Stimulated activated CD4-positive, alpha-beta T cell treated with anti-CD3 and anti-CD28 coated beads, TNF-alpha, amount 100 ng/mL, for 1 hour (primary cell): ENCODE measurements around the gene VPS33B.
"Not testable (repeated sequence)": the region's sequence is repeated elsewhere in the genome, so short reads cannot be mapped to it uniquely, and the experiment has no call there.

Source experiments
- DNase-seq, 3 donors: peaks; one replicate each; pipeline ENCODE4 v3.0.0-alpha.2; 2020; ENCODE audit warnings: low read depth in 3 of 3, low spot score in 1 of 3

Gene VPS33B

DNA sequence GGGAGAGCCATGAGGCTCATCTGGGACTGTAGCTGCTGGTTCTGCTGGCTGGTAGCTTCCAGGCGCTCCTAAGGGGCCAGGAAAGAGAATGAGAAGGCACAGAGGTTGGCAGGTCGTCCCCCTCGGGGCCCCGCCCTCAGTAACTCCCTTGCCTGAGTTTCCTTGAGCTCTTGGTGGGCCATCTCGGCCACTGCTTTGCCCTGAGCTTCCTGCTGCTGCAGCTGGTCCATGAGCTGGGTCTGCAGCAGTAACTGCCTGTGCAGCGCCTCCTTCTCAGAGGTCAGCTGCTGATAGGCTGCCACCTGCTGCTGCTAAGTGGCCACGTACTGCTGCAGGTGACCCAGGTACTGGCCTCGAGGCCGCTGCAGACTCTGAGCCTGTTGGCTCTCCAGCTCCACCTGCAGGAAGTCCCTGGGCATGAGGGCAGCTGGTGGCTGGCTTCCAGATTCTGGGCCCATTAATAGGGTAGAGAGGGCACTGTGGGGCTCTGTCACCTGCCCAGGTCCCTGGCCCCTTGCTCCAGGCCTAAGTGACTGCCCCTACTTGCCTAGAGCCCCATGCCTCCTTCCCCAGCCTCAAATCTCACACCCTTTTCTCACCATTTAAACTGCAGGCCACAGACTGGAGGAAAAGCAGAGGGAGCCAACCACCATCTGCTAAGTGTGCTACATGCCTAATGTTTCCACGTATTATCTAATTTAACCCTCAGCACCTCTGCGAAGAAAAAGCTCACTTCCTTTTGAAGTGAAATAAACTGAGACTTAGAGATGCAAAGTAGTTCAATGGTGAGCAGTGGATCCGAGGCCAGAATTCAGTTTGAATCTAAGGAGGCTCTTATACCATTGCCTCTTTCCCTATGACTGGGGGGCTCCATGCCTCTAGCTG is 10.8 kb upstream of the VPS33B start:
- peak in 2 of 3 donors; percentile 25 to 37 for DNase-seq

DNA sequence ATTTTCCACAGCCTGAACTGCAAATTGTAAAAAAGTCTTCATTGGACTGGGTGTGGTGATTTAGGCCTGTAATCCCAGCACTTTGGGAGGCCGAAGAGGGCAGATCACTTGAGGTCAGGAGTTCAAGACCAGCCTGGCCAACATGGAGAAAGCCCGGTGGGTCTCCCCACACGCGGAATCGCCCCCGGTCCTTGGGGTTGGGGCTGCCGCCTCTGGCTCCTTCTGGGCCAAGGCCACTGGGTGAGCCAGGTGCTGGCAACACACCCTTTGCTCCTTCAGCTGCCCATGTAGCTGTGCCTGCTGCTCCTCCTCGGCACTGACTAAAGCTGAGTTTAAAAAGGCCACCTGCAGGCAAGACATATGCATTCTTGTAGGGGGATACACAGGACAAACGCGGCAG is 9.4 kb upstream of the VPS33B start:
- DNase-seq, result no peak

DNA sequence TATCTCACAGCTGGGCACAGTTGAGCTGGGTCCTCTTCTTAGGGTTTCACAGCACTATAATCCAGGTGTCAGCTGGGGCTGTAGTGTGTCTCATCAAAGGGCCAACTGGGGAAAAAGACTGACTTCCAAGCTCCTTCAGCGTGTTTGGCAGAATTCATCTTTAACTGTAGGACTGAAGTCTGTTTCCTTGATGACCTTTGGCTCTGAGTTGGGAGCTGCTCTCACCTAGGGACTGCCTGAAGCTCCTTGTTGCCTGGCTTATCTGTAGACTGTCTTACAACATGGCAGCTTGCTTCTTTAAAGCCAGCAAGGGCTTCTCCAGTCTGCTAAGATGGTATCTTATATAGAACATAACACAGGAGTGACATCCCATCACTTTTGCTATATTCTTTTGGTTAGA is 5.3 kb upstream of the VPS33B start:
- no peak for DNase-seq

DNA sequence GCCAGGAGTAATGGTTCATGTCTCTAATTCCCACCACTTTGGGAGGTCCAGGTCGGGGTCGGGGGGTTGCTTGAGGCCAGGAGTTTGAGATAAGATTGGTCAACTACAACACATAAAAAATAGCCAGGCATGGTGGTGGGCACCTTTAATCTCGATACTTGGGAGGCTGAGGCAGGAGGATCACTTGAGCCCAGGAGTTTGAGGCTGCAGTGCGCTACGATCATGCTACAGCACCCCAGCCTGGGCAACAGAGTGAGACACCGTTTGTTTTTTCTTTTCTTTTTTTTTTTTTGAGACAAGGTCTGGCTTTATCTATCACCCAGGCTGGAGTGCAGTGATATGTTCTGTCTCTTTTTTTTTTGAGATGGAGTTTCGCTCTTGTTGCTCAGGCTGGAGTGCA is 1.3 kb upstream of the VPS33B start:
- DNase-seq, result no peak

DNA sequence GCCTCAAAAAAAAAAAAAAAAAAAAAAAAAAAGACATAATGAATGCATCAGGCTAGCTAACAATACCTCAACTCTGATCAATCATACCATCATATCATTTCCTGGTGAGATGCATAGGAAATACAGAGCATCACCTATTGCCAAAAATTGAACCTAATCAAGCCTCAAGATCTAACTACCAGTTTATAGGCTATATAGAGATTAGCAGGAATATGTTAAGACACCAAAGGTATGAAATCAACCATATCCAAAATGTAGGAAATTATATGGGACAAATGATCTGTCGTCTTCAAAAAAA is 387 bp upstream of the VPS33B start:
- no peak for DNase-seq

DNA sequence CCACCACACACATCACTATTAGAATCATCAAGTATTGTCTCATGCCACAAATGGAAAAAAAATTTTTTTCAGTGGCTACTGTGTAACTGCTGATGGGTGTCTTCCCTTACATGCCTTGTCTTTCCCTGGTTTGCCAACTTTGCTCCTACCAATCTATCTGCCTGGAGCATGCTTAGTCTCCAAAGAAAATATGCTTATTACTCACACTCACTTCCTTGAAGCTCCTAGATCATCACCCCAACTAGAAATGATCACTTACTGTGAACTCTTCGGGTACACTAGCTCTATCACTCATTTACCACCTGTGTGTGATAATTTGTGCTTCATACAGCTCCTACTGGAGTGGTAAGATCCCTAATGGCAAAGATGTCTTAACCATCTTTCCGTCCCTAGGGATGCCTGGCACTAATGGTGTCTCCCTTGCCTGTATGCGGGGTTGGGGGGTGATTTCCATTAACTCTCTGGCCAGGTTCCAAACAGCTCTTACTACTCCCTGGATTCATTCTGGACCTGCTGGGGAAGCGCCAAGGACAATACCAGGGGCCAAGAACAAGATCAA is 799 bp downstream of the VPS33B start:
- no peak for DNase-seq

DNA sequence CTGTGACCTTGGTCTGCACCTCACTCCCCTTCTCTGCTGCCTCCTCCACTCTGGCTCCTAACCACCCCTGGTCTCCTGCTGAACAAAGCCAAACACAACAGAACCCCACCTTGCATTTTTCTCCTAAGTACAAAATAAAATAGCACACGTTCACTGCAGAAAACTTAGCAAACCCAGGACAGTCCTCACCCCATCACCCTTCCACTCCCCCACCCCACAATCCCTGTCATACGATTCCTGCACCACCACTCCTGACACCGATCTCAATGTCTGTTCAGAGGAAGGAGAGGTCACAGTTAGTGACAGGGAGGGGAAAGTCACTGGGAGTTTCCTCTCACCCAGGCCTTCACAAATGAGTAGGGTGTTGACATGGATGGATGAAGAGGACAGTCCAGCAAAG is 4.2 kb downstream of the VPS33B start:
- no peak for DNase-seq

DNA sequence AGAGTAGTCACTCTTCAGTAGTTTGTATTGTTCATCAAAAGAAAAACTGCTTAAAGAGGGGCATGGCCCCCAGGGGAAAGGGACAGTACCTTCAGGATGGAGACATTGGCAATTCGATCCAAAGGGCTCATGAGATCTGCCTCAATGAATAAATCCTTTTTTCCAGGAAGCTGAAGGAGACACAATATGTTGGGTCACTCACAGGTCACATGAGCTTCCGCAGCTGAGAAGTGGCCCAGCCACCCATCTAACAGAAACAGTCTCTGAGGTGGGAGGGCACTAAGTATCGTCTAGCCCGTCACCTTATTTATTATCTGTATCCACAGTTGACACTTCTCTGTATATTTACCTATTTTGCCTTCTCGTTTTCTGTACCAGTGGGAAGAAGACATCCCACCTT is 4.7 kb downstream of the VPS33B start:
- DNase-seq, result no peak

DNA sequence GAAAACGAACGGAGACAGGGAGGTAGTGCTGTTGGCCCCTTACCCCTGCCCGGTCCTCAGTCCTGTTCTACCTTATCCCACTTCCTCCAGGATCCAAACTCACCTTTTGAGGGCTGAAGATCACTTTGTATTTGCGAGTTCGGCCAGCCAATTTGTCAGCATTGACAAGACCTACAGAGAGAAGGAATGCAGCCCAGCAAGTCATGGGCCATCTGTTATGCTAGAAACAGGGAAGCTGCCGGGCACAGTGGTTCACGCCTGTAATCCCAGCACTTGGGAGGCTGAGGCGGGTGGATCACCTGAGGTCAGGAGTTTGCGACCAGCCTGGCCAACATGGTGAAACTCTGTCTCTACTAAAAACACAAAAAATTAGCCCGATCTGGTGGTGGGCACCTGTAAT is 8.7 kb downstream of the VPS33B start:
- not testable (repeated sequence) for DNase-seq

DNA sequence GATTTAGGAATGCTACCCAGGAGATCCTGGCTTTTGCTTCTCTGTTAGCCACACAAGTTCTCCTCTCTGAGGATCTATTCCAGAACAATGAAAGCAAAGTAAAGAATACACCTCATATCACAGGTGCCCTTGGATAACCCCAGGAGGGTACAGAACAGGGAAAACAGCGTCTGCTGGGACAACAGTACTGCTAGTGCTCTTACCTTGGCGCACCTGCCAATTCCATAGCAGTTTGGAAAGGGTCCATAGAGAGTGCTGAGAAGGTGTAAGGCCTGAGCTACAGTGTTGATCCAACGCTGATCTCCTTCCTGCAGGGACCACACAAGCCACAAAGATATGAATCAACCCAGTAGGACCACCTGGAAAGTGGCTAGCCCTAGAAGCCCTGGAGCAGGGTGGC is 15.1 kb downstream of the VPS33B start:
- no peak for DNase-seq

DNA sequence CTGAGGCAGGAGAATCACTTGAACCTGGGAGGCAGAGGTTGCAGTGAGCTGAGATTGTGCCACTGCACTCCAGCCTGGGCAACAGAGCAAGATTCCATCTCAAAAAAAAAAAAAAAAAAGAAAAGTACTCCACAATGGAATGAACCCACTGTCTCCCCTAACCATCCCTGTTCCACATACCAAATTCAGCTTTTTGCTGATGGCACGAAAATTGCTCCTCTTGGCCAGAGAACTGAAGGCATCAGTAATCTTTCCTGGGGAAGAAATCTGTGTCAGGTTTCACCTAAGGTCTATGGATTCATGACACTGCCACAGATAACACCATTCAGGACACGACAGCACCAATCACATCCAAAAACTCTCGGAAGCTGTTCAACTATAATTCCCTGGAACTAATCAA is 21.2 kb downstream of the VPS33B start:
- DNase-seq, result no peak

DNA sequence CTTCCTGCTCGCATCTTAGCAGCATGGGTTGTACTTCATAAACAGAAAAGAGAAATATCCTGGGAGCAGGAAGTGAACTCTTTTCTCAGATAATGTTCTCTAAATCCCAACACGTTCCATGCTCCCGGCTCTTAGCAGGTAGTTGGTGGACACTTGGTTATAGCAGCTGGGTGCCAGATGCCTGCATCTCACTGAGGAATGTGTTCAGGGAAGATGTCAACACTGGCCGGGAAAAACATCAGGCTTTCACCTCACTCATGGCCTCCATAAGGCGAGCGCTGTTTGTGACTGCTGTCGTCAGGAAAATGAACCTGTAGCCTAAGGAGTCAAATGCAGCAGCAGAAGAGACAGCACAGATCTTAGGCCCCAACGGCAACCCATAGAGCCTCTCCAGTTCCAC is 23.7 kb downstream of the VPS33B start:
- no peak for DNase-seq

DNA sequence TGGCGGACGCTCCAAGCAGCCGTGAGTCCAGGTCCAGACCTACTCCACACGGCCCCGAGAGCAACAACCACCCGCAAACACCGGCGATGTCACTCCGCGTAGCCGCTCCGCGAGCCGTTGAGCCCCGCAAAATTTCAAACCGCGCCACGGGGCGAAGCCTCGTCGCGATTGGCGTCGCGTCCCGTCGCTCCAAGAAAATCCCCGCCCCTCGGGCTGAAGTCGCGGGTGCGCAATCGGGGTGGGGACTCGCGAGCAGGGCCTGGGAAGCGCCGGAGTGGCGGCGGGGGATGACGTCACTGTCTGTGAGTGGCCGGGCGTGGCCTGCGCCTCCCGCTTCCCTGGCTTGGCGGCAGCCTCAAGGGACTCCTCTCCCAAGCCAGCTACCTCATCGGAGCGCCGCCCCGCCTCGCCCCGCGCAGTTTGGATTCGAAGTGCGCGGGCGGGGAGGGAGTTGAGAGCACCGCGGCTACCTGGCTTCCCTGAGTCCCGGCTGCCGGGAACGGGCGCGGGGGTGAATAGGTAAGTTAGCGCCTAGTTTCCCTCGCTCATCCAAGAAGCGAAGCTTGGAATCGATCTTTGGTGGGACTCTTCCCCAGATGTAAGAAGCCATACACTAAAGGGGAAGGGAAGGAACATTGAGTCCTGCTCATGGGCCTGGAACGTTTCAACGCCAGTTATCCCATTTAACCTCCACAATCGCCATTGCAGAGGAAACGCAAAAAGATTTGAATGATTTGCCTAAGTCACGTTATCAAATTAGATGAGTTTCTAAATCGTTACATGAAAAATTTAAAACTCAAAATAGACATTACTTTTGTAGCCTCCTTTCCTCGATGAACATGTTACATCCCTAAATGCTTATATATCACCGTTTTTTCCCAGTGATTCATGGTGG is 27.7 kb downstream of the VPS33B start, which contains the start of gene PRC1:
Gene PRC1, minus strand, starts transcription at position 119 of the 895 bp plus-strand sequence. Its CDS starts 118 bp downstream, at position 1.
- peak; percentile 89 to 96 (median 94) for DNase-seq

DNA sequence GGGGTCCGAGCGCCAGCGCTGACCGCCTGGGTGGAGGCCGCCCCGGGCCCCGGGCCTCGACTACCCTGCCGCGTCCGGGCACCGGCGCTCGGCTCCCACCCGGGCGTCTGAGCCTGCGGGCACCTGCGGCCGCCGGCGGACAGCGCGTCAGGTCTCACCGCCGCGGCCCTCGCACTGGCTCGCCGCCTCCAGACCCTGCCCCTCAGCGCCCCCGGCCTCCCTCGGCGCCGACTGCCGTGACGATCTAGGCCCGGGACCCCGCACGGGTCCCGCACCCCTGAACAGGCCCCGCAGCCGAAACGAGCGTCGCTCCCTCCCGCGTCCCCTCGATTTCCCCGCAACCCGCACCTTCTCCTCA is 28.4 kb downstream of the VPS33B start:
- no peak for DNase-seq

DNA sequence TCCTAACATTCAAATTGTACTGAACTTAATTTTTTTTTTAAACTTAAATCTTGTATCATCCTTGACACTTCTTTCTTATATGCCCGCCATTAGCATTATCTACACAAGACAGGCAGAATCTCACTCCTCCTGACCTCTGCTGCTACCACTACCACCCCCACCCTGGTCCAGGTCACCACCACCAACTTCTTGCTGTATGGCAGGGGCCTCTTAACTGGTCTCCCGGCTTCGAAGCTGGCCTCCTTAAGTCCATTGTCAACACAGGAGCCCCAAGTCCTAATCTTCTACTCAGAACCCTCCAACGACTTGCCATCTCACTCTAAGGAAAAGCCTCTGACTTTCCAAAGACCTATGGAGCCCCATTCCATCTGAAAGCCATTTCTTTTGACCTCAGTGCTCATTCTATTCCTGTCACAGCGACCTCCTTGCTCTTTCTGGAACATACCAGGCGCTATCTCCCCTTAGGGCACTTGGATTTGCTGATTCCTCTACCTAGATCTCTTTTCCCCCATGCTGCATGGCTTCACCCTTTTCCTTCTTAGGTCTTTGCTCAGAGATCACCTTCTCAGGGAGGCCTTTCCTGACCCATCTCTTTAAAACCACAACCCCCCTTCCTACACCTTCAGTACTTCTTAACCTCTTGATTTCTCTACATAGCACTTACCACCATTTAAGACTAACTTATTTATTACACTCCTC is 30.7 kb downstream of the VPS33B start:
- DNase-seq, result no peak

DNA sequence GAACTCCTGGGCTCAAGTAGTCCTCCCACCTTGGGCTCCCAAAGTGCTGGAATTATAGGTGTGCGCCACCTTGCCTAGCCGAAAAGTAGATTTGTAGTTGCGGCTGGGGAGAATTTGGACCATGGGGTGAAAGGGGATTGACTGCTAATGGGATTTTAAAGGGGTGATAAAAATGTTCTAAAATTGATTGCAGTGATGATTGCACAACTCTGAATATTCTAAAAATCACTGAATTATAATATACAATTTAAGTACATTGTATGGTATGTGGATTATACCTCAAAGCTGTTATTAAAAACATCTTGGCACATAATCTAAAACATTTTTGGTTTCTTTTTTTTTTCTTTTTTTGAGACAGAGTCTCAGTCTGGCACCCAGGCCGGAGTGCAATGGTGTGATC is 31.9 kb downstream of the VPS33B start:
- no peak for DNase-seq

DNA sequence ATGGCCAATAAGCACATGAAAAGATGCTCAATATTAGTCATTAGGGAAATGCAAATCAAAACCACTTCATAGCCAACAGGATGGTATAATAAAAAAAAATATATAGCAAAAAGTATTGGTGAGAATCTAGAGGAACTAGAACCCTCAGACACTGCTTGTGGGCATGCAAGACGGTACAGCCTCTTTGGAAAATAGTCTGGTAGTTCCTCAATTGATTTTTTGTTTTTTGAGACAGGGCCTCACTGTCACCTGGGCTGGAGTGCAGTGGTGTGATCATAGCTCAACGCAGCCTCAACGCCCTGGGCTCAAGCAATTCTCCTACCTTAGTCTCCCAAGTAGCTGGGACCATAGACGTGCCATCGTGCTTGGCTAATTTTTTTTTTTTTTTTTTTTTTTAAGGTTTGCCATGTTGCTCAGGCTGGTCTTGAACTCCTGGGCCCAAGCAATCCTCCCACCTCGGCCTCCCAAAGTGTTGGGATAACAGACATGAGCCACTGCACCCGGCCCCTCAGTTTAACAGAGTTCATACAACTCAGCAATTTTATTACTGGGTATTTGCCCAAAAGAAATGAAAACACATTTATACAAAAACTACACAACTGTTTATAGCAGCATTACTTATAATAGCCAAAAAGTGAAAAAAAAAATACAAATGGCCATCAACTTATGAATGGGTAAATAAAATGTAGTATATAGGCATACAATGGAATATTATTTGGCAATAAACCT is 33.2 kb downstream of the VPS33B start:
- no peak for DNase-seq

DNA sequence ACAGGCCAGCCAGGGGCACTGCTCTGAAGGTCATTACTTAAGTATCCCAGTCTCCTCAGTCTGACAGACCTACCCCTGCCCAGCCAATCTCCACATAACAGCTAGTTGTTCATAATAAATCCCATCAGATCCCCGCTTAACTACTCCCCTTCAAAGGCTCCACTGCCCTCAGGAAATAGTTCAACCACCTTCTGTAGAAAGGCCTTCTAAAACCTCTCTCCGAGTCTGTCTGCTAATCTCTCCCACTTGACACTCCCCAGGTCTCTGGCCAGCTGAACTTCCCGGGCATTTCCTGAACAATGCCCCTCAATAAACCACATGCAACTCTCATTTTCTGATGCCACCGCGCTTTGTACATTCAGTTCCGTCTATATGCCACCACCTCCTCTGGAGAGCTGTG is 34.1 kb downstream of the VPS33B start:
- DNase-seq, result no peak

DNA sequence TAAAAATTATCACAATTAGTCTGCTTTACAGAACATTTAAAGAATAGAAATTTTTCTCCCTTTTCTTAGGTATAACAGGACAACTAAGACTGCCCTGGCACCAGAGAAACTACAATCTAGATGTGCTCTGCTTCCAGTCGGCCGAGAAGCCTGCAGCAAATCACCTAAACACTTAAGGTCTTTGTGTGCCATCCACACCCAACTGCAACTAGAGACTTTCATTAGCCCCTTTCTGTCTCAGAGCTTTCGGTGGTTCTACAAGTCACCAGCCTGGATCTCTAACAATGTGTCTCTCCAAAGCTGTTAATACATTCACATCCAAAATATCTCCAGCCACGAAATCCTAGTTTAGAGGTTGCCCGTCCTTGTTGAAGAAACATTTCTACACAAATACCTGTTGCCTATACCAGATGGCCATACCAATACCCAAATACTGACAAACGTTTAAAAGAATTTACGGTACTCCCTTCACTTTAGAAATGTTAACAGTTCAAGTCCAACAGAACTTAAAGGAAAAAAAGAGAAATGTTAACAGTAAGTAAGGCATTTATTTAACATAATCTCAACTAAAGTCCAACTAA is 34.7 kb downstream of the VPS33B start:
- DNase-seq, result no peak

DNA sequence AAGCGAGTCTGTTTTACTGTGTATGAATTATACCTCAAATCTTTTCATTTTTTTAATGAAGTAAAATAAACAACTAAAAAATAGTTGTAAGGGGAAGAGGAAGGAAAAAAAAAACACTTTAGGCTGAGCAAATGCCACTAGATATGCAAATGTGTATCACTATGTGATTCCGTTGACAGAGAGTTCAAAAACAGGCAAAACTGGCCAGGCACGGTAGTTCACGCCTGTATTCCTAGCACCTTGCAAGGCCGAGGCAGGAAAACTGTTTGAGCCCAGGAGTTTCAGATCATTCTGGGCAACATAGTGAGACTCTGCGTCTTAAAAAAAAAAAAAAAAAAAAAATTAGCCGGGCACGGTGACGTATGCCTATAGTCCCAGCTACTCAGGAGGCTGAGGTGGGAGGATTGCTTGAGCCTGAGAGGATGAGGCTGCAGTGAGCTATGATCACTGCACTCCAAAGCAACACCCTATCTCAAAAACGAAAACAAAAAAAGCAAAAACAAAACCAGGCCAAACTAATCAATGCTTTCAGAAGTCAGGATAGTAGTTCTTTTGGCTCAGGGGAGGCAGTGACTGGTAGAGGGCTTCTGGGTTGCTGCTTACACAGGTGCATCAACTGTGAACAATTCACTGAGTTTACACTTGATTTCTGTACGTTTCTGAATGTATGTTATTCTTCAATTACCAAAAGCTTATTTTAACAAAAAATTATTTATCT is 35.4 kb downstream of the VPS33B start:
- no peak for DNase-seq
